ENCODE measurements around the gene TCHHL1.
"Not testable (repeated sequence)": the region's sequence is repeated elsewhere in the genome, so short reads cannot be mapped to it uniquely, and the experiment has no call there.

Gene TCHHL1

GRCh38 chr1:152084853-152085252 is 4.0 kb downstream of the TCHHL1 start:
- DNase-seq: no peak

- not testable (repeated sequence) for DNase-seq
Observed at GRCh38 chr1:152081026-152081425, 7.8 kb downstream of the TCHHL1 start.

GRCh38 chr1:152080494-152080893 is 8.4 kb downstream of the TCHHL1 start:
- DNase-seq: not testable (repeated sequence)

- DNase-seq: no peak
Observed at GRCh38 chr1:152078831-152079441, 9.9 kb downstream of the TCHHL1 start.

GRCh38 chr1:152072311-152072710 is 16.6 kb downstream of the TCHHL1 start:
- no peak for DNase-seq

GRCh38 chr1:152071123-152071522 is 17.7 kb downstream of the TCHHL1 start:
- DNase-seq: no peak

- no peak for DNase-seq
Observed at GRCh38 chr1:152067929-152068328, 20.9 kb downstream of the TCHHL1 start.

GRCh38 chr1:152067150-152067549 is 21.7 kb downstream of the TCHHL1 start:
- no peak for DNase-seq

GRCh38 chr1:152061952-152062351 is 26.9 kb downstream of the TCHHL1 start:
- no peak for DNase-seq

GRCh38 chr1:152053375-152053774 is 35.5 kb downstream of the TCHHL1 start:
- DNase-seq: no peak

- DNase-seq: peak; percentile 80
Observed at GRCh38 chr1:152052606-152053005, 36.3 kb downstream of the TCHHL1 start.

- DNase-seq: no peak
Observed at GRCh38 chr1:152050886-152051675, 37.8 kb downstream of the TCHHL1 start.

GRCh38 chr1:152049291-152050083 is 39.4 kb downstream of the TCHHL1 start:
- no peak for DNase-seq

GRCh38 chr1:152048416-152049009 is 40.4 kb downstream of the TCHHL1 start:
- DNase-seq: peak; percentile 79

- DNase-seq: peak; percentile 77
Observed at GRCh38 chr1:152047730-152048415, 41.0 kb downstream of the TCHHL1 start.

GRCh38 chr1:152047413-152047729 is 41.5 kb downstream of the TCHHL1 start:
- DNase-seq: no peak

- no peak for DNase-seq
Observed at GRCh38 chr1:152044386-152044785, 44.5 kb downstream of the TCHHL1 start.

GRCh38 chr1:152043870-152044269 is 45.0 kb downstream of the TCHHL1 start:
- peak; percentile 76 for DNase-seq

- no peak for DNase-seq
Observed at GRCh38 chr1:152042030-152042429, 46.8 kb downstream of the TCHHL1 start.

- DNase-seq: peak; percentile 15
Observed at GRCh38 chr1:152039886-152040285, 49.0 kb downstream of the TCHHL1 start.

GRCh38 chr1:152039461-152039860 is 49.4 kb downstream of the TCHHL1 start:
- no peak for DNase-seq

- DNase-seq: no peak
Observed at GRCh38 chr1:152038871-152039270, 50.0 kb downstream of the TCHHL1 start.
